Natural killer cell (primary cell): ENCODE data around the gene MYLK. TPM values are rescaled to one million over a fixed set of nuclear protein-coding genes. Genes with fewer than 3 reads are reported as not detected.

Experiments
- ATAC-seq, 3 donors: fragments of 150-1000 bp in 2 of 3; fragments of 200-7000 bp in 1 of 3; cut with Tn5 transposase; 1 replicate in 1 of 3; 2 replicates in 2 of 3; pipeline ENCODE4 v1.10.0; 2021; ENCODE audit warnings: mild to moderate bottlenecking in 2 of 3, moderate library complexity in 2 of 3
- DNase-seq, 2 donors: peaks; one replicate each; pipeline versions ENCODE4 v3.0.0 to v3.0.0-alpha.2; 2013 to 2021; ENCODE audit warnings: mixed read lengths in 1 of 2
- H3K27ac ChIP-seq: one replicate; pipeline ENCODE4 v1.5.1; 2013; ENCODE audit warnings: mild to moderate bottlenecking, low read length
- H3K27me3 ChIP-seq: one replicate; pipeline ENCODE4 v1.6.1; 2013; ENCODE audit warnings: low read length; ENCODE audit not compliant: control insufficient read depth, insufficient read depth
- H3K36me3 ChIP-seq: one replicate; pipeline ENCODE4 v1.6.1; 2013; ENCODE audit warnings: low read length; ENCODE audit not compliant: control insufficient read depth, insufficient read depth
- H3K4me1 ChIP-seq: one replicate; pipeline ENCODE4 v1.6.1; 2013; ENCODE audit warnings: low read length; ENCODE audit not compliant: control insufficient read depth, insufficient read depth
- H3K4me3 ChIP-seq: one replicate; pipeline ENCODE4 v1.5.1; 2013; ENCODE audit warnings: low read length
- H3K9me3 ChIP-seq: one replicate; pipeline ENCODE4 v1.6.1; 2013; ENCODE audit warnings: low read length; ENCODE audit not compliant: control insufficient read depth, insufficient read depth
- H3K27ac Mint-ChIP-seq, 2 donors: one replicate each; pipeline ENCODE4 v1.8.0; 2022; ENCODE audit warnings: mild to moderate bottlenecking in 2 of 2, mixed read lengths in 2 of 2, moderate library complexity in 1 of 2
- H3K27me3 Mint-ChIP-seq, 2 donors: one replicate each; pipeline ENCODE4 v1.8.0; 2022; ENCODE audit warnings: low read depth in 2 of 2, mixed read lengths in 2 of 2
- H3K36me3 Mint-ChIP-seq: one replicate; pipeline ENCODE4 v1.8.0; 2022; ENCODE audit warnings: mixed read lengths
- H3K4me1 Mint-ChIP-seq, 2 donors: one replicate each; pipeline ENCODE4 v1.8.0; 2022; ENCODE audit warnings: mixed read lengths in 2 of 2
- H3K4me3 Mint-ChIP-seq: one replicate; pipeline ENCODE4 v1.8.0; 2022; ENCODE audit warnings: mild to moderate bottlenecking, moderate library complexity, mixed read lengths
- H3K9me3 Mint-ChIP-seq, 2 donors: one replicate each; pipeline ENCODE4 v1.8.0; 2022; ENCODE audit warnings: mixed read lengths in 2 of 2
- CTCF ChIP-seq: fragments of 200-600 bp; IDR thresholded peaks from one replicate; pipeline ENCODE4 v1.8.0; 2022; ENCODE audit warnings: antibody characterized with exemption
- WGBS: methylation state at CpG from one replicate; pipeline ENCODE4 v1.1.7; 2013; ENCODE audit warnings: missing lambda C conversion rate; ENCODE audit not compliant: insufficient coverage; 5-methylcytosine and 5-hydroxymethylcytosine counted together
- intact Hi-C: fragments of 100-400 bp; cut with micrococcal nuclease; formaldehyde crosslinking; loops from one replicate; pipeline ENCODE4 v1.14.2; 2022
- total RNA-seq, 4 donors: library from RNA; stranded (reverse); fragments of 120-200 nt in 1 of 4; gene quantifications; one replicate each; pipeline versions ENCODE4 v1.2.3 to v1.2.4, GENCODE V29; 2013 to 2022

The MYLK gene
- total RNA-seq, 3 donors from 2014 or later (not counting 1 experiment from before 2014, with no cell fraction given): 0.39 to 5.4 (median 3.4) TPM

DNA sequence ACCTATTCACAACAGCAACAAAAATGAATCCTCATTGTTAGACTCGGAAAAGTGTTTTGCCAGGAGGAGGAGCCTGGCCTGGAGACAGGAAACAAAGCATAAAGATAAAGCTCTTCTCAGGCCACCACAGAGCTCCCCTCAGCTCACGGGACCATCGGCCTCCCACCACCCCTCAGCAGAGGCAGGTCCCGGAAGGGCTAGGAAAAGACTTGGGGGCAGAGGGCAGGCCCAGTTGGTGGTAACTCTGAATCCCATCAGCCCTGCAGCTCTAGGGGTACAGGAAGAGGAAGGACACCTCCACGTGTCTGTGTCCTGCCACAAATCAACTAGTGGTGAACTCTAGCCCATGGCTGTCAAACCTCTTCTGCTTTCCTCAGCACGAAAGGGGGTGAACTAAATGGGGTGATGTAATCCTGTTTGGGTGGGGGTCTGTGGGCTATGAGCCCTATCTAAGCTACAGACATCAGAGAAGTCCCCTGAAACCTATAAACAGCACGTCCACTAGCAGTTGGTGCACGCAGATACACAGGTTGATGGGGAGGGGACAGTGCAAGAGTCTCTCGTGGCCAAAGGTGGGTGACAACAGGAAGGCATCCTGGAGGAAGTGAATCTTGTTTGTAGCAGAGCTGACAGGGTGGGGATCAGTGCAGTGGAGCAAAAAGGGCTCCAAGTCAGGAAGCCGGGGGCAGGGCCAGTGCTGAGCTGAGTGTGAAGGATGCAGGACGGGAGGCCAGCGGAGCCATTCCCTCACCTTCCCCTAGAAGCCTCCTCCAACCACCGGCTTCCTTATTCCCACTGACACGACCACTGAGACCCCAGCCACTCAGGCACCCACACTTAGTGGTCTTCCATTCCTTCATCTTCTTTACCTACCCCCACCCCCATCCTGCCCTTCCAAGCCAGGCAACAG is 188.1 kb downstream of the MYLK start:
- Mint-ChIP-seq H3K36me3 (no peaks in the 10 kb centered on the region), H3K4me1 (no peaks in the 10 kb centered on the region), H3K9me3 (no peaks in the 10 kb centered on the region), H3K27me3 (peaks cover 0 to 2% of the 10 kb centered on the region in 2 donors), H3K27ac (no peak overlapping the region), H3K4me3 (no peak overlapping the region)
- peaks cover 5% of the 10 kb centered on the region for H3K4me1 ChIP-seq
- no peak for TF ChIP-seq CTCF
- H3K9me3 ChIP-seq: no peaks in the 10 kb centered on the region
- no peaks in the 10 kb centered on the region for H3K36me3 ChIP-seq
- no peaks in the 10 kb centered on the region for H3K27me3 ChIP-seq
- ATAC-seq: no peak
- intact Hi-C loops: no loop called here
- no peak overlapping the region for H3K27ac ChIP-seq
- DNase-seq: no peak
- 59% methylated on average over 14 of the region's 14 CpGs for WGBS
- H3K4me3 ChIP-seq: no peak overlapping the region

GRCh38 chr3:123695152-123695551 is 189.0 kb downstream of the MYLK start:
- no peaks in the 10 kb centered on the region for H3K9me3 Mint-ChIP-seq

DNA sequence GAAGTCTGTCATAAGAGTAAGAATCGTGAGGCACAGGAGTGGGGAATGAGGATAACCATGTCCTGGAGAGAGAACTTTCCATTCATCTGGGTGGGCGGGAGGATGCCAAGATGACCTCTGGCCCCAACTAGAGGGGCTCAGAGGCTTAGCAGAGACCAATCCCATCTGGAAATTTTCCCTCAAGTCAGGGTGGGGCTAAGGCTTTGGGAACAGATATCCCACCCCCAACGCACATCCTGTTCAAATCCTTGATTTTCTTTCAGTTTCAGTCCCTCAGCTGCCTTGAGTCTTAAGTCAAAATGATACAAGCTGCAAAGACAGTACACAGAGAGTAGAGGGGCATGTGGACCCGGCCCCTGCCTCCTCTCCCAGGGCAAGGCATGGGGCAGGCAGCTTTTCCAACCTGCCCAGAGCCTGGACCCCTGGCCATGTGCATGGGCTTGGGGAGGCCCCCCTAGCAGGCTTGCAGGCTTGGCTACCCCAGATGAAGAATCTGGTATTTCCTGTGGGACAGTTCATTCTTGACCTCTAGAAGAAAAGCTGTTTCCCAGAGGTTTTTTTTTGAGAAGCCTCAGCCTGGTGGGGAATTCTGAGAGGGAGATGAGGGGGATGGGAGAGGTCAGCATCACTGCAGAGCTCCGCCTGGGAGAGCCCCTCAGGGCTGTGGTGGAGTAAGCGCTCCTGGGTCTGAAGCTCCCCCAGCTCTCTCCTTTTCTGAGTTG is 189.6 kb downstream of the MYLK start:
- Histone ChIP-seq H3K4me1 (peaks cover 5% of the 10 kb centered on the region), H3K27ac (no peak overlapping the region), H3K36me3 (no peaks in the 10 kb centered on the region), H3K27me3 (no peaks in the 10 kb centered on the region), H3K9me3 (no peaks in the 10 kb centered on the region), H3K4me3 (no peak overlapping the region)
- ATAC-seq: no peak
- WGBS: 85% methylated on average over 6 of the region's 6 CpGs
- DNase-seq: no peak
- no peak for TF ChIP-seq CTCF
- H3K27me3 Mint-ChIP-seq: no peaks in the 10 kb centered on the region
- H3K4me1 Mint-ChIP-seq: no peaks in the 10 kb centered on the region
- no peaks in the 10 kb centered on the region for H3K36me3 Mint-ChIP-seq
- no peak overlapping the region for H3K4me3 Mint-ChIP-seq
- no peak overlapping the region for H3K27ac Mint-ChIP-seq
- no peaks in the 10 kb centered on the region for H3K9me3 Mint-ChIP-seq
- intact Hi-C loops: no loop called here

More at GRCh38 chr3:123695152-123695551, 189.0 kb downstream of the MYLK start:
- H3K27ac ChIP-seq: no peak overlapping the region
- H3K4me1 ChIP-seq: peaks cover 5% of the 10 kb centered on the region
- H3K36me3 ChIP-seq: no peaks in the 10 kb centered on the region
- intact Hi-C loops: no loop called here
- H3K4me3 ChIP-seq: no peak overlapping the region
- H3K4me3 Mint-ChIP-seq: no peak overlapping the region
- H3K9me3 ChIP-seq: no peaks in the 10 kb centered on the region
- 86% methylated on average over 2 of the region's 2 CpGs for WGBS
- H3K27ac Mint-ChIP-seq: no peak overlapping the region
- TF ChIP-seq CTCF: no peak
- ATAC-seq (no peak), DNase-seq (no peak)
- no peaks in the 10 kb centered on the region for H3K27me3 ChIP-seq
- H3K27me3 Mint-ChIP-seq: no peaks in the 10 kb centered on the region
- H3K36me3 Mint-ChIP-seq: no peaks in the 10 kb centered on the region
- H3K4me1 Mint-ChIP-seq: no peaks in the 10 kb centered on the region
